HG03064 (cell line): ENCODE data around the gene RAB35.

Experiments used
- ATAC-seq: cut with Tn5 transposase; IDR thresholded peaks from one replicate; pipeline ENCODE4 v1.9.1; 2021; ENCODE audit warnings: low read depth; ENCODE audit not compliant: unreplicated experiment

RAB35 gene

GRCh38 chr12:120090206-120090605 lies 26.3 kb downstream of the RAB35 start:
- no peak for ATAC-seq

GRCh38 chr12:120089796-120090195 lies 26.8 kb downstream of the RAB35 start:
- no peak for ATAC-seq

- no peak for ATAC-seq
Observed at GRCh38 chr12:120089105-120089504, 27.4 kb downstream of the RAB35 start.

GRCh38 chr12:120086801-120087621 lies 29.5 kb downstream of the RAB35 start:
- peak; percentile 98 for ATAC-seq

GRCh38 chr12:120085920-120086645 lies 30.5 kb downstream of the RAB35 start:
- ATAC-seq: no peak

- no peak for ATAC-seq
Observed at GRCh38 chr12:120081641-120082040, 34.9 kb downstream of the RAB35 start.

GRCh38 chr12:120079411-120080400 lies 36.8 kb downstream of the RAB35 start:
- ATAC-seq: no peak

GRCh38 chr12:120078868-120079267 lies 37.7 kb downstream of the RAB35 start:
- ATAC-seq: no peak

GRCh38 chr12:120077260-120077659 lies 39.3 kb downstream of the RAB35 start:
- ATAC-seq: no peak

GRCh38 chr12:120076651-120077050 lies 39.9 kb downstream of the RAB35 start:
- ATAC-seq: no peak

GRCh38 chr12:120075034-120075616 lies 41.4 kb downstream of the RAB35 start:
- no peak for ATAC-seq

- no peak for ATAC-seq
Observed at GRCh38 chr12:120072472-120073249, 43.9 kb downstream of the RAB35 start.

GRCh38 chr12:120071493-120072020 lies 45.0 kb downstream of the RAB35 start:
- ATAC-seq: no peak

- ATAC-seq: no peak
Observed at GRCh38 chr12:120069278-120069677, 47.3 kb downstream of the RAB35 start.

- no peak for ATAC-seq
Observed at GRCh38 chr12:120067901-120068300, 48.7 kb downstream of the RAB35 start.

- ATAC-seq: no peak
Observed at GRCh38 chr12:120067084-120067869, 49.3 kb downstream of the RAB35 start.

GRCh38 chr12:120066341-120066740 lies 50.2 kb downstream of the RAB35 start:
- no peak for ATAC-seq

- no peak for ATAC-seq
Observed at GRCh38 chr12:120065472-120065871, 51.1 kb downstream of the RAB35 start.
